Stromal cell of bone marrow (primary cell): ENCODE data around the gene NEK5.
"Not testable (repeated sequence)": the region's sequence is repeated elsewhere in the genome, so short reads cannot be mapped to it uniquely, and the experiment has no call there.

Experiments
- DNase-seq: peaks from one replicate; pipeline ENCODE4 v3.0.0-alpha.2; 2012; ENCODE audit warnings: low read depth

Gene NEK5

GRCh38 chr13:52136763-52137162 is 7.9 kb upstream of the NEK5 start:
- DNase-seq, result no peak

DNA sequence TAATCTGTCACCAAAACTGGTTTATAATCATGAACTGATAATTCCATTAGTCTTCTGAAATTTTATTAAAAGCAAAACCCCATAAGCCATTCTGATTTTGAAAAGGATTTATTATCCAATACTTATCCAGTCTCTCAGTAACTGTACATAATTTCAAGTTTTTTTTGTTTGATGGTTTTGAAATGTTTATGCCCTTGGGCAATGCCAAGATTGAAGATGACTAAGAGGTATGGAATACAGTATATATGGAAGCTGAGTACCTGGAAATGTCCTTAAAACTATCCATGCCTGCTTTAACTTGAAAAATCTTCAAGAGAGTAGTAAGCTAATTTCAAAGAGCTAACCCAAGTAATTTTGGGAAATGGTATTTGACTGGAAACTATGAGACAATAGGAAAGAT is 1.8 kb upstream of the NEK5 start:
- no peak for DNase-seq

GRCh38 chr13:52127783-52128702 is 830 bp downstream of the NEK5 start:
- peak; percentile 26 for DNase-seq

- peak; percentile 18 for DNase-seq
Measured at GRCh38 chr13:52127378-52127777, 1.5 kb downstream of the NEK5 start.

- DNase-seq, result no peak
Measured at GRCh38 chr13:52125547-52125946, 3.3 kb downstream of the NEK5 start.

GRCh38 chr13:52118595-52118994 is 10.3 kb downstream of the NEK5 start:
- no peak for DNase-seq

- DNase-seq, result no peak
Measured at GRCh38 chr13:52118095-52118494, 10.8 kb downstream of the NEK5 start.

- no peak for DNase-seq
Measured at GRCh38 chr13:52112591-52112990, 16.3 kb downstream of the NEK5 start.

DNA sequence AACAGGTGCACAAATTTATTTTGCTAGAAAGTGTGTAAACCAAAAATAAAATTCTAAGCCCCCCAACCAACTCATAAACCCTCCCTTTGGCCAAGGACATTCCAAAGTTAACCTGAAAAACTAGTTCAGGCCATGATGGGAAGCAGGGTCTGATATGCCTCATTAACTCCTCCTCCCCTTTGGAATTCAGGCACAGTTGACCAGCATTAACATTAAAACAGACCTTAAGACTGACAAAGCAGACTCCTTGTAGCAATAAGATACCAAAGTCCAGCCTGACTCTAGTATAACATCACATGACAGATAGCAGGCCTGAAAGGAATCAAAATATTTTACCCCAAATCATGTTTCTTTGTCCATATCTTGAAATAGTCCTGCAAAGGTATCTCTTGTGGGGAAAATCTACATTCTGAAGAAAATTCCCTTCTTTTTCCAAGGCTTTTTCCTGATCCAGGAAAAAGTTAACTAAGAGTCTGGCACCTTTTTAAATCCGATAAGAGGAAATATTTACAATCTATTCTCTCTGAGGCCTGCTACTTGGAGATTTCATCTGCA is 19.7 kb downstream of the NEK5 start:
- no peak for DNase-seq

GRCh38 chr13:52105841-52106240 is 23.0 kb downstream of the NEK5 start:
- no peak for DNase-seq

GRCh38 chr13:52104624-52105023 is 24.2 kb downstream of the NEK5 start:
- no peak for DNase-seq

- no peak for DNase-seq
Measured at GRCh38 chr13:52103386-52103785, 25.5 kb downstream of the NEK5 start.

- not testable (repeated sequence) for DNase-seq
Measured at GRCh38 chr13:52102423-52102822, 26.4 kb downstream of the NEK5 start.

- DNase-seq, result no peak
Measured at GRCh38 chr13:52097197-52097596, 31.7 kb downstream of the NEK5 start.

- DNase-seq, result no peak
Measured at GRCh38 chr13:52096748-52097147, 32.1 kb downstream of the NEK5 start.

GRCh38 chr13:52096062-52096461 is 32.8 kb downstream of the NEK5 start:
- DNase-seq, result no peak

DNA sequence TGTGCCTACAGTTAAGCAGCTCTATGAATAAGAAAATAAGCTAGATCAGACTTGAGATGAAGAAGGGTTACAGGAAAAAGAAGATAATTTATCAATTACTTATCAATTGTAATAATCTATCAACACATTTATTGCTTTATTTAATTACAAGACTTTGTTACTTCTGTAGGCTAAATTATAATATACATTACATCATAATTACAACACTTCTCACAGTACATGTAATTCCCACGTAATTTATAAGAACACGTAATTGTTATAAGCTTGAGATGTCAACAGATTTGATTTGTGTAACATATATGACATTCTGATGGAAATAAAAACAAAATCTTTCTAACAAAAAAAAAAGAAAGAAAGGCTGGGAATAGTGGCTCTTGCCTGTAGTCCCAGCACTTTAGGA is 36.8 kb downstream of the NEK5 start:
- no peak for DNase-seq

DNA sequence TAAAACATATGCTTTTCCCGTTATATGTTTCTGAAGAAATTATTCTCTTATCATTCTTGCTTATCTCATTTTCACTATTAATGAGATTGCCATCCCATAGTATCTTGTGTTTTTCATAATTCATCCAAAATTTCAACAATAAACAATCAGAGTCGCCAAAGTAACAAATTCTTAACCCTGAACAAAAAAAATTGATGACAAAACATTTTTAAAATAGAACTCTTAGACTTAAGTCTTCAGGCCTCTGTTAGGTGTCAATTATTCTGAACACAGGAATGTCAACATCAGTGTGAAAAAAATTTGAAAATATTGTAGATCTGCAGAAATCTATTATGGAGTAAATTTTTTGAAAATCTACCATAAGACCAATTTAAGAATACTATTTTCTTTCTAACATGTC is 37.4 kb downstream of the NEK5 start:
- DNase-seq, result no peak

GRCh38 chr13:52085421-52085820 is 43.5 kb downstream of the NEK5 start:
- peak; percentile 38 for DNase-seq

DNA sequence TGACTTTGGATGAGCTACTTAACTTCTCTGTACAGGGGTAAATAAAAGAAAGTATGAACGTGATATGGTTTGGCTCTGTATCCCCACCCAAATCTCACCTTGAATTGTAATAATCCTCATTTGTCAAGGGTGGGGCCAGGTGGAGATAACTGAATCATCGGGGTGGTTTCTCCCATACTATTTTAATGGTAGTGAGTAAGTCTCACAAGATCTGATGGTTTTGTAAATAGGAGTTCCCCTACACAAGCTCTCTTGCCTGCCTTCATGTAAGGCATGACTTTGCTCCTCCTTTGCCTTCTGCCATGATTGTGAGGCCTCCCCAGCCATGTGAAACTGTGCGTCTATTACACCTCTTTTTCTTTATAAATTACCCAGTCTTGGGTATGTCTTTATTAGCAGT is 43.9 kb downstream of the NEK5 start:
- not testable (repeated sequence) for DNase-seq

- no peak for DNase-seq
Measured at GRCh38 chr13:52082601-52083000, 46.3 kb downstream of the NEK5 start.

DNA sequence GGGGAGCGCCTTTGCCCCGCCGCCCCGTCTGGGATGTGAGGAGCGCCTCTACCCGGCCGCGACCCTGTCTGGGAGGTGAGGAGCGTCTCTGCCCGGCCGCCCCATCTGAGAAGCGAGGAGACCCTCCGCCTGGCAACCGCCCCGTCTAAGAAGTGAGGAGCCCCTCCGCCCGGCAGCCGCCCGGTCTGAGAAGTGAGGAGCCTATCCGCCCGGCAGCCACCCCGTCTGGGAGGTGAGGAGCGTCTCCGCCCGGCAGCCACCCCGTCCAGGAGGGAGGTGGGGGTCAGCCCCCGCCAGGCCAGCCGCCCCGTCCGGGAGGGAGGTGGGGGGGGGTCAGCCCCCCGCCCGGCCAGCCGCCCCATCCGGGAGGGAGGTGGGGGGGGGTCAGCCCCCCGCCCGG is 49.0 kb downstream of the NEK5 start:
- not testable (repeated sequence) for DNase-seq

DNA sequence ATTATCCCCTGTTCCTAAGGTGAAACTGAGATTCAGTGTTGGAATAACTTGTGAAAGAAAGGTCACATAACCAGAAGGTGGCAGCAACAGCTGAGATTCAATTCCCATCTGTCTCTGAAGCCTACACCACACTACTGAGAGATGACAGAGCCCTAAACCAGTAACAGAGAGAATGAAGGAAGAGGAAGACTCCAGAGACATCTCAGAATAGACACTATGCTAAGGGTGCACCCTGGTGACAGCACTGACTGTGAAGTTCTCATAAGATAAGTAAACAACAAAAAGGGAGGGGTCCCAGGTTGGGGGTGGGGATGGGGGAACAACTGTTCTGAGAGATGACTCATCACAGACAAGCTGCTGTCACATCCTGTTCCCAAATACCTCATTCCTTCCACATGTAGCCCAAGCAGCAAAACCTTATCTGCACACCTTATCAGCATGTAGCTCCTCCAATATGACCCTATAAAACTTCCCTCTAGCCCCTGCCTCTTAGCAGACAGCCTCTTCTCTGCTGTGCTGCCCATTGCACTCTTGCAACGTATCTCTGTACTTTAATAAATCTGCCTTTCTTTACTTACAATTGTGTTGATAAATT is 57.8 kb downstream of the NEK5 start:
- DNase-seq, result no peak
